H1 (cell line): Measurements from ENCODE around the gene NPC2. TPM values are rescaled to one million over a fixed set of nuclear protein-coding genes. Genes with fewer than 3 reads are reported as not detected.

Experiments
- CTCF ChIA-PET: fragments of 300-600 bp; sonication (Branson Sonifier 250); formaldehyde crosslinking; loops from one replicate; lab custom pipeline; 2021; ENCODE audit not compliant: partially characterized antibody; lab: Charles Lee
- POLR2A ChIA-PET: fragments of 300-600 bp; sonication (Branson Sonifier 250); formaldehyde crosslinking; loops from one replicate; lab custom pipeline; 2021; ENCODE audit warnings: inconsistent platforms; ENCODE audit not compliant: partially characterized antibody; lab: Charles Lee
- DNase-seq, 2 experiments: peaks; one replicate each; pipeline versions ENCODE4 v3.0.0 to v3.0.0-alpha.2; 2010 to 2022; ENCODE audit warnings: low spot score in 2 of 2, low read depth in 1 of 2, mixed read lengths in 1 of 2
- FAIRE-seq: peaks from 2 replicates; lab custom pipeline; 2011; peaks lifted over from hg19 to GRCh38; lab: Jason Lieb, UNC
- H2AFZ ChIP-seq: 2 replicates; pipeline ENCODE4 v1.8.1; 2012; ENCODE audit warnings: low read length, inconsistent platforms
- H2AK5ac ChIP-seq: 2 replicates; pipeline ENCODE4 v1.6.1; 2013; ENCODE audit warnings: low read depth, low read length
- H2BK120ac ChIP-seq: replicated peaks from 2 replicates; pipeline ENCODE3; 2013; ENCODE audit warnings: low read depth, low read length, inconsistent platforms
- H2BK12ac ChIP-seq: 2 replicates; pipeline ENCODE4 v1.6.1; 2013; ENCODE audit warnings: low read depth, low read length
- H2BK15ac ChIP-seq: 2 replicates; pipeline ENCODE4 v1.6.1; 2013; ENCODE audit warnings: low read length
- H2BK20ac ChIP-seq: 2 replicates; pipeline ENCODE4 v1.6.1; 2013; ENCODE audit warnings: low read length
- H2BK5ac ChIP-seq: 2 replicates; pipeline ENCODE4 v1.6.1; 2013; ENCODE audit warnings: low read depth, low read length
- H3K14ac ChIP-seq: 2 replicates; pipeline ENCODE4 v1.6.1; 2013; ENCODE audit warnings: inconsistent platforms; ENCODE audit not compliant: insufficient read length
- H3K18ac ChIP-seq: 2 replicates; pipeline ENCODE4 v1.6.1; 2013; ENCODE audit warnings: low read length; ENCODE audit errors: extremely low read depth
- H3K23ac ChIP-seq: 2 replicates; pipeline ENCODE4 v1.6.1; 2013; ENCODE audit warnings: inconsistent platforms; ENCODE audit not compliant: insufficient read length
- H3K23me2 ChIP-seq: 2 replicates; pipeline ENCODE4 v1.6.1; 2013; ENCODE audit warnings: low read depth, low read length
- H3K27ac ChIP-seq: 2 replicates; pipeline ENCODE4 v1.6.1; 2011; ENCODE audit warnings: low read depth, low read length, inconsistent platforms
- H3K27me3 ChIP-seq, 4 experiments: replicated peaks in 1 of 4; 1 replicate in 1 of 4; 2 replicates in 3 of 4; pipeline versions ENCODE4 v1.6.1 to v1.8.1; 2011 to 2013; ENCODE audit warnings: low read length in 3 of 4, mild to moderate bottlenecking in 3 of 4, inconsistent platforms in 2 of 4, mixed read lengths in 2 of 4, moderate library complexity in 1 of 4; ENCODE audit not compliant: control insufficient read depth in 3 of 4, insufficient read depth in 3 of 4; ENCODE audit errors: extremely low read depth in 1 of 4
- H3K36me3 ChIP-seq, 4 experiments: 2 replicates each; pipeline versions ENCODE4 v1.6.1 to v1.8.1; 2011 to 2013; ENCODE audit warnings: mild to moderate bottlenecking in 4 of 4, low read length in 3 of 4, moderate library complexity in 2 of 4, control low read depth in 1 of 4, inconsistent platforms in 1 of 4; ENCODE audit not compliant: insufficient read depth in 4 of 4, control insufficient read depth in 2 of 4
- H3K4ac ChIP-seq: replicated peaks from 2 replicates; pipeline ENCODE3; 2013; ENCODE audit warnings: low read length, low read depth, mixed read lengths, inconsistent platforms; ENCODE audit not compliant: insufficient read length
- H3K4me1 ChIP-seq, 4 experiments: replicated peaks in 1 of 4; 1 replicate in 1 of 4; 2 replicates in 3 of 4; pipeline versions ENCODE4 v1.6.1 to v1.8.1; 2011 to 2013; ENCODE audit warnings: low read length in 3 of 4, inconsistent platforms in 2 of 4, mixed read lengths in 1 of 4; ENCODE audit not compliant: insufficient read depth in 4 of 4, control insufficient read depth in 3 of 4
- H3K4me2 ChIP-seq, 2 experiments: 2 replicates each; pipeline versions ENCODE4 v1.6.1 to v1.8.1; 2011 to 2013; ENCODE audit warnings: low read depth in 2 of 2, low read length in 2 of 2, control low read depth in 1 of 2, inconsistent platforms in 1 of 2, mild to moderate bottlenecking in 1 of 2; ENCODE audit not compliant: insufficient read depth in 1 of 2
- H3K4me3 ChIP-seq, 4 experiments: fragments of 200-600, 300-600 bp in 1 of 4; sonication (generic), shearing (Covaris generic), sonication (Bioruptor Twin) in 1 of 4; 2 replicates each; pipeline versions ENCODE4 v1.5.1 to v1.8.1; 2011 to 2016; ENCODE audit warnings: low read length in 4 of 4, low read depth in 3 of 4, control low read depth in 2 of 4, inconsistent platforms in 2 of 4, mild to moderate bottlenecking in 2 of 4, mixed read lengths in 1 of 4, moderate library complexity in 1 of 4; ENCODE audit not compliant: insufficient read depth in 2 of 4; ENCODE audit errors: extremely low read depth in 1 of 4
- H3K56ac ChIP-seq: replicated peaks from 2 replicates; pipeline ENCODE3; 2013; ENCODE audit warnings: low read depth, mild to moderate bottlenecking, mixed read lengths, low read length, inconsistent platforms; ENCODE audit not compliant: insufficient read length
- H3K79me1 ChIP-seq: 2 replicates; pipeline ENCODE4 v1.6.1; 2013; ENCODE audit warnings: low read depth, low read length, control low read depth
- H3K79me2 ChIP-seq, 2 experiments: 2 replicates each; pipeline versions ENCODE4 v1.6.1 to v1.8.1; 2012 to 2013; ENCODE audit warnings: low read length in 2 of 2, mild to moderate bottlenecking in 2 of 2, inconsistent platforms in 1 of 2; ENCODE audit not compliant: insufficient read depth in 2 of 2, control insufficient read depth in 1 of 2
- H3K9ac ChIP-seq, 4 experiments: replicated peaks in 1 of 4; 1 replicate in 1 of 4; 2 replicates in 3 of 4; pipeline versions ENCODE4 v1.6.1 to v1.8.1; 2011 to 2013; ENCODE audit warnings: low read depth in 3 of 4, low read length in 3 of 4, control low read depth in 2 of 4, mild to moderate bottlenecking in 2 of 4, moderate library complexity in 2 of 4, inconsistent platforms in 1 of 4; ENCODE audit errors: extremely low read depth in 1 of 4
- H3K9me3 ChIP-seq, 2 experiments: 2 replicates each; pipeline versions ENCODE4 v1.6.1 to v1.8.1; 2012 to 2013; ENCODE audit warnings: mild to moderate bottlenecking in 2 of 2, moderate library complexity in 2 of 2, control low read depth in 1 of 2, inconsistent platforms in 1 of 2, low read depth in 1 of 2, low read length in 1 of 2, mixed read lengths in 1 of 2; ENCODE audit not compliant: insufficient read depth in 2 of 2
- H4K20me1 ChIP-seq, 2 experiments: replicated peaks in 1 of 2; 2 replicates each; pipeline versions ENCODE3 to v1.8.1; 2011 to 2013; ENCODE audit warnings: inconsistent platforms in 2 of 2, low read length in 2 of 2, mild to moderate bottlenecking in 1 of 2; ENCODE audit not compliant: insufficient read depth in 2 of 2, control insufficient read depth in 1 of 2
- H4K5ac ChIP-seq: 2 replicates; pipeline ENCODE4 v1.6.1; 2013; ENCODE audit warnings: low read length, low read depth, mixed read lengths, inconsistent platforms; ENCODE audit not compliant: insufficient read length
- H4K8ac ChIP-seq: 2 replicates; pipeline ENCODE4 v1.8.0; 2013; ENCODE audit warnings: mild to moderate bottlenecking, moderate library complexity, low read length, inconsistent platforms; ENCODE audit not compliant: insufficient read depth; ENCODE audit errors: extremely low read depth
- H4K91ac ChIP-seq: replicated peaks from 2 replicates; pipeline ENCODE3; 2013; ENCODE audit warnings: low read length, mixed read lengths, inconsistent platforms; ENCODE audit not compliant: insufficient read length
- BRCA1 ChIP-seq: IDR thresholded peaks from 2 replicates; pipeline ENCODE4 v1.6.1; 2012; ENCODE audit warnings: low read depth, low read length, improper control_type of control experiment
- CEBPB ChIP-seq: IDR thresholded peaks from 2 replicates; pipeline ENCODE4 v1.6.1; 2012; ENCODE audit warnings: low read depth, low read length
- CTBP2 ChIP-seq: IDR thresholded peaks from 2 replicates; pipeline ENCODE4 v1.7.0; 2011; ENCODE audit warnings: borderline replicate concordance, mild to moderate bottlenecking, moderate library complexity, mixed read lengths, low read length; ENCODE audit not compliant: insufficient read depth, insufficient read length
- KDM1A ChIP-seq: fragments of 200-600, 300-600 bp; sonication (generic); IDR thresholded peaks from 2 replicates; pipeline ENCODE4 v1.7.1; 2016; ENCODE audit warnings: mild to moderate bottlenecking, low read length, borderline replicate concordance
- RAD21 ChIP-seq, 2 experiments: IDR thresholded peaks in 1 of 2; conservative IDR thresholded peaks in 1 of 2; 2 replicates each; pipeline ENCODE4 v1.6.1; 2011; ENCODE audit warnings: low read depth in 2 of 2, low read length in 2 of 2, improper control_type of control experiment in 1 of 2, inconsistent platforms in 1 of 2, mild to moderate bottlenecking in 1 of 2, moderate library complexity in 1 of 2
- RNF2 ChIP-seq: fragments of 200-900, 300-1000 bp; sonication (generic); IDR thresholded peaks from 2 replicates; pipeline ENCODE4 v1.7.1; 2016; ENCODE audit warnings: borderline replicate concordance, low read depth, mild to moderate bottlenecking, antibody characterized with exemption, low read length; ENCODE audit not compliant: poor library complexity, severe bottlenecking; ENCODE audit errors: missing control alignments
- RXRA ChIP-seq: IDR thresholded peaks from 2 replicates; pipeline ENCODE4 v1.6.1; 2011; ENCODE audit warnings: low read depth, mild to moderate bottlenecking, low read length, moderate library complexity; ENCODE audit not compliant: insufficient read depth
- SIX5 ChIP-seq: IDR thresholded peaks from 2 replicates; pipeline ENCODE4 v1.6.1; 2011; ENCODE audit warnings: mild to moderate bottlenecking, low read depth, low read length
- SP4 ChIP-seq: IDR thresholded peaks from 2 replicates; pipeline ENCODE4 v1.6.1; 2012; ENCODE audit warnings: low read length, inconsistent platforms
- TBP ChIP-seq: IDR thresholded peaks from 2 replicates; pipeline ENCODE4 v1.6.1; 2011; ENCODE audit warnings: low read depth, low read length, improper control_type of control experiment
- WGBS, 2 experiments: shearing (Covaris generic) in 1 of 2; methylation state at CpG; one replicate each; pipeline versions ENCODE4 v1.1.6 to v1.1.7; 2013 to 2015; ENCODE audit warnings: low lambda C conversion rate in 2 of 2, mixed read lengths in 2 of 2, inconsistent platforms in 1 of 2, low coverage in 1 of 2, missing lambda C conversion rate in 1 of 2; ENCODE audit not compliant: insufficient replicate concordance in 2 of 2, insufficient coverage in 1 of 2, insufficient read length in 1 of 2; ENCODE audit errors: extremely low coverage in 1 of 2, missing lambda C conversion rate in 1 of 2; 5-methylcytosine and 5-hydroxymethylcytosine counted together
- polyA plus RNA-seq, 7 experiments: library from polyadenylated mRNA; depleted of rRNA in 3 of 7; stranded (reverse) in 5 of 7; unstranded in 2 of 7; fragments of >200 nt in 5 of 7; fragments of 200-250 nt in 2 of 7; gene quantifications; 1 replicate in 5 of 7; 2 replicates in 1 of 7; 4 replicates in 1 of 7; pipeline versions ENCODE4 v1.2.1 to v1.2.3, GENCODE V29; 2011 to 2013; ENCODE audit warnings: missing spikeins in 2 of 7, mixed read lengths in 2 of 7
- total RNA-seq: library from RNA; stranded (reverse); fragmentation: NEBNext Ultra II Directional; extraction: Animal tissue kit (Norgen Biotek cat#: 25700); gene quantifications from 2 replicates; pipeline ENCODE4 v1.2.1, GENCODE V29; 2021
- TF ChIP-seq, protein P1 (sequence below): IDR thresholded peaks from 2 replicates; pipeline ENCODE4 v1.6.1; 2011; ENCODE audit warnings: low read depth, mild to moderate bottlenecking, low read length; ENCODE audit not compliant: insufficient read depth

NPC2 gene
- total and polyA plus RNA-seq, 2 of the 8 experiments (the other 6 are each of a cell fraction or from before 2014, with no cell fraction given), result 178 to 258 TPM

DNA sequence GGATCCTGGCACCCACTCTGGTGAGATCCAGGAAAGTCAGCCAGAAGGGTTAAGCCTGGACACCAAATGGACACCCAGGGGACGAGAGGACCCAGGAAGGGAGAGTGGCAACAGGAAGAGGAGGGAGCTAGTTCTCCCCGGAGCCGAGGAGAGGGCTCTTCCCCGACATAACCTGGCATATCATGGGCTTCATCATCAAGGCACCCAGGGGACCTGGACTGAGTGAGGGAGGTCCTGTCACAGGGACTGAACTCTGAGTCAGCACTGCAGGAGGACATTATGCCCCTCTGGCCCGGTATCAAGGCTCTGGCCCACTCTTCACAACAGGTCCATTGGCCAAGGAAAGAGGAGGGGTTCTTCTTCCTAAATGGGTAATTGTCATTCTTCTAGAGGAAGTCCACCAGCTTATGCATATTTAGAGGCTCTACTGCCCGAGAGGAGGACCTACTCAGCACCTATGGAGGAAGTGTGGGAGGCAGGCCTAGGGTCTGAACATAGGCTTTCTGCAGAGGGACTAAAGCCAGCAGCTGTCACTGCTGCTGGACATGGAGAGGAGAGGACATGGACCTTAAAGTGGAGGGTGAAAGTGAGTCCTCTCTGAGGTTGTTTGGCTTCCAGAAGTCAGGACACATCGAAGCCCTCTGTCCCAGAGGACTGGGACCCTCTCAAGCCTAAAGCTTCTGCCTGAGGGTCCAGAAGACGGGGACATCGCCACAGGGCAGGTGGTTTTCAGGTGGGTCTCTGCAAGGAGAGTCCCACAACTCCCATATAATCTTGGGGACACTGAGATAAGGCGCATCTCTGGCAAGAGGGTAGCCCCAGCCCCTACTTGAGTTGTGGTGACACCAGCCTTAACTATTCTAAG is 19.1 kb upstream of the NPC2 start:
- no peak overlapping the region for H3K4me3 ChIP-seq
- WGBS, 2 experiments, result 93% methylated on average over 9 of the region's 10 CpGs; no CpG with 5 or more reads in 1 of the 2 experiments
- H2AK5ac ChIP-seq, result no peak overlapping the region
- CTCF ChIA-PET, result interaction anchor here (1.4 to 6.5 kb wide), 4 partner anchors 12 to 97 kb away, joined by 4 to 64 read pairs (median 6); no protein-coding TSS in a partner anchor
- no peak overlapping the region for H3K27ac ChIP-seq
- H4K5ac ChIP-seq, result no peak overlapping the region
- H3K4me1 ChIP-seq, result peaks cover 4 to 29% (median 14%) of the 10 kb centered on the region in 4 experiments
- no peaks in the 10 kb centered on the region for H3K79me2 ChIP-seq
- no peak overlapping the region for H3K18ac ChIP-seq
- H3K27me3 ChIP-seq, result no peaks in the 10 kb centered on the region; a peak in 1 of 7 replicates
- H2BK12ac ChIP-seq, result peak overlapping the region; percentile 27; the same call in 1 of the 2 replicates
- H2AFZ ChIP-seq, result no peak overlapping the region
- no peak overlapping the region for H3K4ac ChIP-seq
- no peak overlapping the region for H2BK20ac ChIP-seq
- no peak overlapping the region for H3K23ac ChIP-seq
- H3K36me3 ChIP-seq, result no peaks in the 10 kb centered on the region
- no peak overlapping the region for H2BK120ac ChIP-seq
- POLR2A ChIA-PET, result interaction anchor here (1.0 kb wide), 1 partner anchor 148 kb away, joined by 4 read pairs; no protein-coding TSS in a partner anchor
- H2BK15ac ChIP-seq, result no peak overlapping the region
- no peak overlapping the region for H4K91ac ChIP-seq
- no peak overlapping the region for H3K9ac ChIP-seq
- no peaks in the 10 kb centered on the region for H3K23me2 ChIP-seq
- no peak overlapping the region for H3K56ac ChIP-seq
- no peak overlapping the region for H3K14ac ChIP-seq
- no peak for DNase-seq
- FAIRE-seq, result no peak
- no peak overlapping the region for H4K8ac ChIP-seq
- H4K20me1 ChIP-seq, result no peaks in the 10 kb centered on the region
- no peaks in the 10 kb centered on the region for H3K9me3 ChIP-seq
- no peak overlapping the region for H3K4me2 ChIP-seq
- no peaks in the 10 kb centered on the region for H3K79me1 ChIP-seq
- no peak overlapping the region for H2BK5ac ChIP-seq
- TF ChIP-seq RAD21 (IDR thresholded peaks at IDR 0.05 in 1 of 2, conservative IDR thresholded peaks at IDR 0.05 in 1 of 2; ENCODE audit: low read depth in 2 of 2, low read length in 2 of 2) (no peak), SIX5 (no peak), CTBP2 (no peak), RNF2 (no peak), KDM1A (no peak), BRCA1 (no peak), TBP (no peak), CEBPB (no peak), SP4 (no peak), RXRA (no peak)
- TF ChIP-seq, protein P1, sequence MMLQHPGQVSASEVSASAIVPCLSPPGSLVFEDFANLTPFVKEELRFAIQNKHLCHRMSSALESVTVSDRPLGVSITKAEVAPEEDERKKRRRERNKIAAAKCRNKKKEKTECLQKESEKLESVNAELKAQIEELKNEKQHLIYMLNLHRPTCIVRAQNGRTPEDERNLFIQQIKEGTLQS, result no peak
